HEK293 (cell line): Measurements from ENCODE around the gene TUBGCP3.

Experiments
- CTCF ChIA-PET: fragments of 350-600 bp; formaldehyde crosslinking; extraction: SDS; loops from one replicate; lab custom pipeline; 2021; ENCODE audit warnings: antibody characterized with exemption; lab: Yijun Ruan, JAX
- POLR2A ChIA-PET: fragments of 300-600 bp; formaldehyde crosslinking; extraction: SDS; loops from one replicate; lab custom pipeline; 2020; ENCODE audit warnings: antibody characterized with exemption, inconsistent platforms; lab: Yijun Ruan, JAX
- H3K27ac ChIP-seq: fragments of 200-500 bp; sonication (Bioruptor generic); 2 replicates; pipeline ENCODE4 v1.5.1; 2014; ENCODE audit warnings: low read depth, low read length, control low read depth, inconsistent platforms; ENCODE audit errors: extremely low read depth
- H3K36me3 ChIP-seq, 2 experiments: fragments of 200-500 bp in 1 of 2; sonication (Bioruptor generic) in 1 of 2; 1 replicate in 1 of 2; 2 replicates in 1 of 2; pipeline ENCODE4 v1.5.1; 2014 to 2017; ENCODE audit warnings: inconsistent platforms in 2 of 2, low read length in 2 of 2; ENCODE audit not compliant: control insufficient read depth in 2 of 2, insufficient read depth in 1 of 2
- H3K4me1 ChIP-seq: fragments of 200-500 bp; sonication (Bioruptor generic); 2 replicates; pipeline ENCODE4 v1.5.1; 2014; ENCODE audit warnings: mild to moderate bottlenecking, low read length, inconsistent platforms; ENCODE audit not compliant: control insufficient read depth, insufficient read depth
- H3K4me3 ChIP-seq: 2 replicates; pipeline ENCODE4 v1.5.1; 2011; ENCODE audit warnings: low read depth, mild to moderate bottlenecking, control low read depth, low read length, moderate library complexity
- H3K9me3 ChIP-seq: fragments of 200-500 bp; sonication (Bioruptor generic); 2 replicates; pipeline ENCODE4 v1.5.1; 2014; ENCODE audit warnings: low read depth, low read length, inconsistent platforms; ENCODE audit not compliant: control insufficient read depth, insufficient read depth
- HOXD13 ChIP-seq: sonication (generic); formaldehyde crosslinking; IDR thresholded peaks from 2 replicates; pipeline ENCODE4 v1.8.0; 2022; ENCODE audit warnings: missing genetic modification reagents, borderline replicate concordance
- KLF10 ChIP-seq: fragments of 450-650 bp; IDR thresholded peaks from 2 replicates; pipeline ENCODE4 v1.5.1; 2018; ENCODE audit warnings: missing biosample characterization, mild to moderate bottlenecking, missing genetic modification characterization
- KLF16 ChIP-seq: fragments of 450-650 bp; formaldehyde crosslinking; IDR thresholded peaks from 2 replicates; pipeline ENCODE4 v1.5.1; 2017; ENCODE audit warnings: missing biosample characterization, missing genetic modification characterization
- KLF17 ChIP-seq: fragments of 450-650 bp; formaldehyde crosslinking; IDR thresholded peaks from 2 replicates; pipeline ENCODE4 v1.5.1; 2016; ENCODE audit warnings: missing biosample characterization, missing genetic modification characterization
- OSR2 ChIP-seq: fragments of 450-650 bp; formaldehyde crosslinking; IDR thresholded peaks from 2 replicates; pipeline ENCODE4 v1.5.1; 2016; ENCODE audit warnings: missing biosample characterization, missing genetic modification characterization
- PRDM1 ChIP-seq: fragments of 450-650 bp; formaldehyde crosslinking; IDR thresholded peaks from 2 replicates; pipeline ENCODE4; 2016; ENCODE audit warnings: missing biosample characterization, missing genetic modification characterization
- PRDM6 ChIP-seq: fragments of 450-650 bp; formaldehyde crosslinking; IDR thresholded peaks from 2 replicates; pipeline ENCODE4 v1.5.1; 2017; ENCODE audit warnings: missing biosample characterization, missing genetic modification characterization
- WT1 ChIP-seq: fragments of 450-650 bp; formaldehyde crosslinking; IDR thresholded peaks from 2 replicates; pipeline ENCODE4 v1.5.1; 2016; ENCODE audit warnings: missing biosample characterization, missing genetic modification characterization
- ZBTB48 ChIP-seq: fragments of 450-650 bp; formaldehyde crosslinking; IDR thresholded peaks from 2 replicates; pipeline ENCODE4 v1.5.1; 2016; ENCODE audit warnings: missing biosample characterization, missing genetic modification characterization
- ZNF132 ChIP-seq: fragments of 450-650 bp; formaldehyde crosslinking; IDR thresholded peaks from 2 replicates; pipeline ENCODE4 v1.5.1; 2017; ENCODE audit warnings: missing biosample characterization, missing genetic modification characterization, borderline replicate concordance
- ZNF2 ChIP-seq: fragments of 450-650 bp; formaldehyde crosslinking; IDR thresholded peaks from 2 replicates; pipeline ENCODE4 v1.5.1; 2016; ENCODE audit warnings: missing biosample characterization, missing genetic modification characterization
- ZNF211 ChIP-seq: fragments of 450-650 bp; formaldehyde crosslinking; IDR thresholded peaks from 2 replicates; pipeline ENCODE4 v1.5.1; 2016; ENCODE audit warnings: low read depth, missing biosample characterization, missing genetic modification characterization
- ZNF221 ChIP-seq: fragments of 450-650 bp; formaldehyde crosslinking; IDR thresholded peaks from 2 replicates; pipeline ENCODE4 v1.5.1; 2017; ENCODE audit warnings: missing biosample characterization, missing genetic modification characterization, borderline replicate concordance
- ZNF239 ChIP-seq: fragments of 450-650 bp; formaldehyde crosslinking; IDR thresholded peaks from 2 replicates; pipeline ENCODE4 v1.5.1; 2016; ENCODE audit warnings: missing biosample characterization, missing genetic modification characterization
- ZNF24 ChIP-seq: fragments of 450-650 bp; formaldehyde crosslinking; IDR thresholded peaks from 2 replicates; pipeline ENCODE4 v1.5.1; 2016; ENCODE audit warnings: missing biosample characterization, missing genetic modification characterization
- ZNF302 ChIP-seq: fragments of 450-650 bp; formaldehyde crosslinking; IDR thresholded peaks from 2 replicates; pipeline ENCODE4 v1.5.1; 2016; ENCODE audit warnings: missing biosample characterization, missing genetic modification characterization, low read depth
- ZNF394 ChIP-seq: fragments of 450-650 bp; formaldehyde crosslinking; IDR thresholded peaks from 2 replicates; pipeline ENCODE4 v1.5.1; 2016; ENCODE audit warnings: missing biosample characterization, missing genetic modification characterization, mild to moderate bottlenecking, moderate library complexity, borderline replicate concordance
- ZNF423 ChIP-seq: fragments of 450-650 bp; formaldehyde crosslinking; IDR thresholded peaks from 2 replicates; pipeline ENCODE4 v1.5.1; 2016; ENCODE audit warnings: missing biosample characterization, missing genetic modification characterization
- ZNF530 ChIP-seq: fragments of 450-650 bp; formaldehyde crosslinking; IDR thresholded peaks from 2 replicates; pipeline ENCODE4 v1.5.1; 2016; ENCODE audit warnings: low read depth, missing biosample characterization, missing genetic modification characterization
- ZNF558 ChIP-seq: fragments of 450-650 bp; formaldehyde crosslinking; IDR thresholded peaks from 2 replicates; pipeline ENCODE4 v1.5.1; 2016; ENCODE audit warnings: missing biosample characterization, missing genetic modification characterization
- ZNF560 ChIP-seq: fragments of 450-650 bp; formaldehyde crosslinking; IDR thresholded peaks from 2 replicates; pipeline ENCODE4 v1.5.1; 2017; ENCODE audit warnings: missing biosample characterization, missing genetic modification characterization, borderline replicate concordance
- ZNF600 ChIP-seq: fragments of 450-650 bp; formaldehyde crosslinking; IDR thresholded peaks from 2 replicates; pipeline ENCODE4 v1.5.1; 2016; ENCODE audit warnings: missing biosample characterization, missing genetic modification characterization
- ZNF623 ChIP-seq: fragments of 450-650 bp; formaldehyde crosslinking; IDR thresholded peaks from 2 replicates; pipeline ENCODE4 v1.5.1; 2016; ENCODE audit warnings: missing biosample characterization, missing genetic modification characterization
- ZNF654 ChIP-seq: fragments of 450-650 bp; formaldehyde crosslinking; IDR thresholded peaks from 2 replicates; pipeline ENCODE4 v1.5.1; 2016; ENCODE audit warnings: low read depth, missing biosample characterization, missing genetic modification characterization
- ZNF704 ChIP-seq: fragments of 450-650 bp; formaldehyde crosslinking; IDR thresholded peaks from 2 replicates; pipeline ENCODE4 v1.5.1; 2016; ENCODE audit warnings: missing biosample characterization, missing genetic modification characterization
- ZNF76 ChIP-seq: fragments of 450-650 bp; formaldehyde crosslinking; IDR thresholded peaks from 2 replicates; pipeline ENCODE4; 2016; ENCODE audit warnings: low read depth, missing biosample characterization, missing genetic modification characterization, borderline replicate concordance
- ZNF792 ChIP-seq: fragments of 450-650 bp; formaldehyde crosslinking; IDR thresholded peaks from 2 replicates; pipeline ENCODE4 v1.5.1; 2016; ENCODE audit warnings: missing biosample characterization, missing genetic modification characterization
- ZSCAN30 ChIP-seq: fragments of 450-650 bp; IDR thresholded peaks from 2 replicates; pipeline ENCODE4 v1.5.1; 2018; ENCODE audit warnings: missing biosample characterization, mild to moderate bottlenecking, missing genetic modification characterization, moderate library complexity
- TF ChIP-seq, protein P1 (sequence below): fragments of 450-650 bp; formaldehyde crosslinking; IDR thresholded peaks from 2 replicates; pipeline ENCODE4 v1.5.1; 2016; ENCODE audit warnings: missing biosample characterization, missing genetic modification characterization
- TF ChIP-seq, protein P2 (sequence below): fragments of 450-650 bp; formaldehyde crosslinking; IDR thresholded peaks from 2 replicates; pipeline ENCODE4 v1.5.1; 2016; ENCODE audit warnings: missing biosample characterization, missing genetic modification characterization

The TUBGCP3 gene

GRCh38 chr13:112596235-112596634 lies 8.3 kb upstream of the TUBGCP3 start:
- Histone ChIP-seq H3K27ac (no peak overlapping the region), H3K4me3 (no peak overlapping the region), H3K4me1 (0 out of 2 replicates have a peak, but pooled peaks cover 9% of the 10 kb centered on the region), H3K36me3 (no peaks in the 10 kb centered on the region), H3K9me3 (no peaks in the 10 kb centered on the region)
- ChIA-PET POLR2A (no interaction called here), CTCF (no interaction called here)
- TF ChIP-seq ZNF654 (tag by site-specific recombination) (no peak), ZNF211 (tag by site-specific recombination) (no peak), KLF10 (tag by site-specific recombination) (no peak), ZSCAN30 (no peak), KLF17 (tag by site-specific recombination) (no peak), ZNF600 (tag by site-specific recombination) (no peak), KLF16 (tag by site-specific recombination) (no peak), ZNF132 (no peak), ZNF302 (tag by site-specific recombination) (no peak), PRDM6 (tag by site-specific recombination) (no peak), ZNF76 (no peak), ZNF423 (tag by site-specific recombination) (no peak), ZNF530 (tag by site-specific recombination) (no peak), ZNF221 (tag by site-specific recombination) (no peak), OSR2 (tag by site-specific recombination) (no peak), ZBTB48 (no peak), ZNF704 (tag by site-specific recombination) (no peak), WT1 (no peak), ZNF792 (tag by site-specific recombination) (no peak)
- TF ChIP-seq, protein P1, sequence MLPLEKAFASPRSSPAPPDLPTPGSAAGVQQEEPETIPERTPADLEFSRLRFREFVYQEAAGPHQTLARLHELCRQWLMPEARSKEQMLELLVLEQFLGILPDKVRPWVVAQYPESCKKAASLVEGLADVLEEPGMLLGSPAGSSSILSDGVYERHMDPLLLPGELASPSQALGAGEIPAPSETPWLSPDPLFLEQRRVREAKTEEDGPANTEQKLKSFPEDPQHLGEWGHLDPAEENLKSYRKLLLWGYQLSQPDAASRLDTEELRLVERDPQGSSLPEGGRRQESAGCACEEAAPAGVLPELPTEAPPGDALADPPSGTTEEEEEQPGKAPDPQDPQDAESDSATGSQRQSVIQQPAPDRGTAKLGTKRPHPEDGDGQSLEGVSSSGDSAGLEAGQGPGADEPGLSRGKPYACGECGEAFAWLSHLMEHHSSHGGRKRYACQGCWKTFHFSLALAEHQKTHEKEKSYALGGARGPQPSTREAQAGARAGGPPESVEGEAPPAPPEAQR (tag by site-specific recombination), result no peak

DNA sequence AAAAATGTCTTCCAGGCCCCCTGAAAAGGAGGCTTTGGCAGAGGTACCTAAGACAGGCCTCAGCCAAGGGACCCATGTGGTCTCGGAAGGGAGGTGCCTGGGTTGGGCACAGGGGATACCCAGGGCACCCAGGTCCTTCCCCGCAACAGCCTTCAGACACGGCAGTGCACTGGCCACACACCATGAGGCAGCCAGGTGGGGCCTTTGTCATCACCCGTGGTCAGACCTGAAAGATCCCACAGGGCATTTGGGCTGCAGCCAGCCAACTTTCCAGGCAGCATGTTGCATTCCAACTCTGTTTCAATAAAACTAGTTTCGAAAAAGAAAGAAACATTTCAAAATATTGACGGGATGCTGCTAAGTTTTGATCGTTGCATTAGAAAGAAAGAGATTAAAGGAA lies 4.7 kb upstream of the TUBGCP3 start:
- no peaks in the 10 kb centered on the region for H3K36me3 ChIP-seq
- CTCF ChIA-PET, result interaction anchor here (0.6 kb wide), 1 partner anchor 48 kb away, joined by 5 read pairs; no protein-coding TSS in a partner anchor
- TF ChIP-seq, protein P2, sequence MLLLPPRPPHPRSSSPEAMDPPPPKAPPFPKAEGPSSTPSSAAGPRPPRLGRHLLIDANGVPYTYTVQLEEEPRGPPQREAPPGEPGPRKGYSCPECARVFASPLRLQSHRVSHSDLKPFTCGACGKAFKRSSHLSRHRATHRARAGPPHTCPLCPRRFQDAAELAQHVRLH (tag by site-specific recombination), result no peak
- TF ChIP-seq ZNF394 (tag by site-specific recombination), result no peak
- no peak for TF ChIP-seq ZNF558 (tag by site-specific recombination)
- no peak for TF ChIP-seq ZNF560 (tag by site-specific recombination)
- no peak for TF ChIP-seq ZNF2 (tag by site-specific recombination)
- no peak for TF ChIP-seq ZNF24
- TF ChIP-seq PRDM1 (tag by site-specific recombination), result no peak
- no peak for TF ChIP-seq ZBTB48
- no peak for TF ChIP-seq ZNF530 (tag by site-specific recombination)
- TF ChIP-seq HOXD13 (CRISPR knock-in tag), result no peak
- no peak for TF ChIP-seq ZNF239 (tag by site-specific recombination)
- no peak for TF ChIP-seq ZNF623 (tag by site-specific recombination)
- no peak overlapping the region for H3K4me3 ChIP-seq
- POLR2A ChIA-PET, result no interaction called here
- no peak overlapping the region for H3K27ac ChIP-seq
- H3K4me1 ChIP-seq, result 0 out of 2 replicates have a peak, but pooled peaks cover 13% of the 10 kb centered on the region
- no peaks in the 10 kb centered on the region for H3K9me3 ChIP-seq
